MM.1S (cell line): ENCODE results near the gene GBF1.

Experiments used
- DNase-seq: peaks from one replicate; pipeline ENCODE4 v3.0.0-alpha.2; 2015
- H2AFZ ChIP-seq: fragments of 300-600 bp; sonication (generic); 2 replicates; pipeline ENCODE4 v1.6.0; 2016; ENCODE audit warnings: antibody characterized with exemption, low read length
- H3F3A ChIP-seq: fragments of 300-600 bp; sonication (generic); 2 replicates; pipeline ENCODE4 v1.6.1; 2016; ENCODE audit warnings: mild to moderate bottlenecking, antibody characterized with exemption, low read length, moderate library complexity, mixed read lengths; ENCODE audit not compliant: insufficient read depth
- H3K27ac ChIP-seq: fragments of 300-600 bp; sonication (generic); 2 replicates; pipeline ENCODE4 v1.5.1; 2016; ENCODE audit warnings: mild to moderate bottlenecking, low read length
- H3K27me3 ChIP-seq: fragments of 300-600 bp; sonication (generic); replicated peaks from 2 replicates; pipeline ENCODE4 v1.6.0; 2016; ENCODE audit warnings: low read length; ENCODE audit not compliant: insufficient read depth
- H3K36me3 ChIP-seq: fragments of 300-600 bp; sonication (generic); replicated peaks from 2 replicates; pipeline ENCODE4 v1.6.1; 2016; ENCODE audit warnings: mild to moderate bottlenecking, low read length, mixed read lengths; ENCODE audit not compliant: insufficient read depth
- H3K4me1 ChIP-seq: fragments of 300-600 bp; sonication (generic); 2 replicates; pipeline ENCODE4 v1.6.1; 2016; ENCODE audit warnings: low read length, mixed read lengths
- H3K4me2 ChIP-seq: fragments of 300-600 bp; sonication (generic); 2 replicates; pipeline ENCODE4 v1.6.0; 2016; ENCODE audit warnings: low read depth, low read length
- H3K4me3 ChIP-seq: fragments of 300-600 bp; sonication (generic); 2 replicates; pipeline ENCODE4 v1.5.1; 2016; ENCODE audit warnings: low read length, mixed read lengths
- H3K79me2 ChIP-seq: fragments of 300-600 bp; sonication (generic); 2 replicates; pipeline ENCODE4 v1.6.1; 2016; ENCODE audit warnings: mixed run types, low read length, mixed read lengths
- H3K9ac ChIP-seq: fragments of 300-600 bp; sonication (generic); 2 replicates; pipeline ENCODE4 v1.6.1; 2016; ENCODE audit warnings: low read length, mixed read lengths
- H3K9me2 ChIP-seq: fragments of 300-600 bp; sonication (generic); replicated peaks from 2 replicates; pipeline ENCODE4 v1.6.1; 2016; ENCODE audit warnings: mild to moderate bottlenecking, low read length, mixed read lengths; ENCODE audit not compliant: insufficient read depth
- H3K9me3 ChIP-seq: fragments of 300-600 bp; sonication (generic); replicated peaks from 2 replicates; pipeline ENCODE4 v1.6.1; 2016; ENCODE audit warnings: mild to moderate bottlenecking, low read length, mixed read lengths; ENCODE audit not compliant: insufficient read depth
- H4K20me1 ChIP-seq: fragments of 300-600 bp; sonication (generic); 2 replicates; pipeline ENCODE4 v1.6.1; 2016; ENCODE audit warnings: mild to moderate bottlenecking, low read length, moderate library complexity, mixed read lengths; ENCODE audit not compliant: insufficient read depth
- CTCF ChIP-seq: fragments of 300-600 bp; sonication (generic); IDR thresholded peaks from 2 replicates; pipeline ENCODE4 v1.5.1; 2016; ENCODE audit warnings: antibody characterized with exemption, low read length, mixed read lengths
- EZH2 ChIP-seq: fragments of 300-600 bp; sonication (generic); optimal IDR thresholded peaks from 2 replicates; pipeline ENCODE3; 2017; ENCODE audit warnings: low read depth, mild to moderate bottlenecking, antibody characterized with exemption, low read length, mixed read lengths
- EZH2phosphoT487 ChIP-seq: fragments of 300-600 bp; sonication (generic); IDR thresholded peaks from 2 replicates; pipeline ENCODE4 v1.6.1; 2018; ENCODE audit warnings: antibody characterized with exemption, low read length

GBF1 gene

GRCh38 chr10:102314801-102315200 lies 69.5 kb downstream of the GBF1 start:
- Histone ChIP-seq H3F3A (no peaks in the 10 kb centered on the region), H3K9me2 (no peaks in the 10 kb centered on the region), H3K36me3 (no peaks in the 10 kb centered on the region), H3K9me3 (no peaks in the 10 kb centered on the region), H4K20me1 (0 out of 2 replicates have a peak, but pooled peaks cover 5% of the 10 kb centered on the region), H2AFZ (no peak overlapping the region), H3K79me2 (peaks cover 83% of the 10 kb centered on the region), H3K9ac (no peak overlapping the region), H3K4me3 (no peak overlapping the region), H3K4me1 (no peaks in the 10 kb centered on the region), H3K4me2 (no peak overlapping the region), H3K27me3 (no peaks in the 10 kb centered on the region), H3K27ac (no peak overlapping the region)
- DNase-seq, result no peak
- TF ChIP-seq CTCF (no peak), EZH2phosphoT487 (no peak), EZH2 (no peak)

GRCh38 chr10:102316421-102316820 lies 71.1 kb downstream of the GBF1 start:
- H3K27me3 ChIP-seq, result no peaks in the 10 kb centered on the region
- no peaks in the 10 kb centered on the region for H3K4me1 ChIP-seq
- H3K27ac ChIP-seq, result no peak overlapping the region
- H3K4me2 ChIP-seq, result no peak overlapping the region
- H3K36me3 ChIP-seq, result no peaks in the 10 kb centered on the region
- peaks cover 77% of the 10 kb centered on the region for H3K79me2 ChIP-seq
- no peaks in the 10 kb centered on the region for H3K9me3 ChIP-seq
- no peak for DNase-seq
- TF ChIP-seq EZH2phosphoT487, result no peak
- TF ChIP-seq CTCF, result no peak
- no peak for TF ChIP-seq EZH2
- no peak overlapping the region for H2AFZ ChIP-seq
- no peaks in the 10 kb centered on the region for H3K9me2 ChIP-seq
- no peak overlapping the region for H3K9ac ChIP-seq
- no peaks in the 10 kb centered on the region for H3F3A ChIP-seq
- H4K20me1 ChIP-seq, result 0 out of 2 replicates have a peak, but pooled peaks cover 5% of the 10 kb centered on the region
- H3K4me3 ChIP-seq, result no peak overlapping the region

- TF ChIP-seq EZH2phosphoT487 (no peak), EZH2 (no peak), CTCF (no peak)
- H3K79me2 ChIP-seq, result peaks cover 76% of the 10 kb centered on the region
- no peaks in the 10 kb centered on the region for H3K27me3 ChIP-seq
- H4K20me1 ChIP-seq, result no peaks in the 10 kb centered on the region; the same call in 1 of the 2 replicates
- no peaks in the 10 kb centered on the region for H3K9me2 ChIP-seq
- no peak overlapping the region for H2AFZ ChIP-seq
- H3K9ac ChIP-seq, result no peak overlapping the region
- H3K27ac ChIP-seq, result no peak overlapping the region
- H3K4me3 ChIP-seq, result no peak overlapping the region
- DNase-seq, result peak; percentile 52
- 0 out of 2 replicates have a peak, but pooled peaks cover 4% of the 10 kb centered on the region for H3K4me1 ChIP-seq
- H3K4me2 ChIP-seq, result no peak overlapping the region
- H3F3A ChIP-seq, result 0 out of 2 replicates have a peak, but pooled peaks cover 4% of the 10 kb centered on the region
- H3K9me3 ChIP-seq, result no peaks in the 10 kb centered on the region
- H3K36me3 ChIP-seq, result no peaks in the 10 kb centered on the region
Observed at GRCh38 chr10:102322914-102323313, 77.6 kb downstream of the GBF1 start.
